HTERT RPE-1 (cell line): ENCODE data around the gene KLHL13.
"Not testable (repeated sequence)": the region's sequence is repeated elsewhere in the genome, so short reads cannot be mapped to it uniquely, and the experiment has no call there.

Experiments used
- in situ Hi-C: fragments of 300-500 bp; cut with MboI; formaldehyde crosslinking; loops from 4 replicates; pipeline ENCODE4 v1.14.3; 2020; ENCODE audit warnings: low sequenced_read_pairs

KLHL13 gene

DNA sequence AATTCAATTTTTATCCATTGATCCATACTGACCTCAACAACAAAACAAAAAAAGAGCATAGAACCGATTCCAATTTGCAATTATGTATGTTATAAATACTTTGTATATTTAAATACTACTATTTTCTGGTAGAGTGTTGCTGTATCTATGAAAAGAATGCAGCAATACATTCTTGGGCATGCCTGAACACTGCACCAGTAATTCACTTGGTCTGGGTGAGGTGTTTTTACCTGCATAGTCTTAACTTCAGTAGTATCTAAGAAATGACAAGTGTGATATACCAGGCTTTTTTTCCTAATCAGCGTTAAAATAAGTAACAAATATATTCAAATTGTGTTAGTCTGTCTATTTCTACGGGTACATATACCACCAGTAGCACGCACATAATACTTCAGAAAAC is 120.2 kb downstream of the KLHL13 start:
- in situ Hi-C loops = no loop called here

DNA sequence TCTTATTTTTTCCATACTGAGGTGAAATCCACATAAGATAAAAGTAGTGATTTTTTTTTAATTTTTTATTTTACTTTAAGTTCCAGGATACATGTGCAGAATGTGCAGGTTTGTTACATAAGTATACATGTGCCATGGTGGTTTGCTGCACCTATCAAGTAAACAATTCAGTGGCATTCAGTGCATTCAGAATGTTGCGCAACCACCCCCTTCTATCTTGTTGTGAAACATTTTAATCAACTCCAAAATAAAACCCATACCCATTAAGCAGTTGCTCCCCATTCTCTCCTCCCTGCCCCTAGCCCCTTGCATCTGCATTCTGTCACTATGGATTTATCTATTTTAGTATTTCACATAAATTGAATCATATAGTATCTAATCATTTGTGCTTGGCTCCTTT is 121.2 kb downstream of the KLHL13 start:
- in situ Hi-C loops = no loop called here

DNA sequence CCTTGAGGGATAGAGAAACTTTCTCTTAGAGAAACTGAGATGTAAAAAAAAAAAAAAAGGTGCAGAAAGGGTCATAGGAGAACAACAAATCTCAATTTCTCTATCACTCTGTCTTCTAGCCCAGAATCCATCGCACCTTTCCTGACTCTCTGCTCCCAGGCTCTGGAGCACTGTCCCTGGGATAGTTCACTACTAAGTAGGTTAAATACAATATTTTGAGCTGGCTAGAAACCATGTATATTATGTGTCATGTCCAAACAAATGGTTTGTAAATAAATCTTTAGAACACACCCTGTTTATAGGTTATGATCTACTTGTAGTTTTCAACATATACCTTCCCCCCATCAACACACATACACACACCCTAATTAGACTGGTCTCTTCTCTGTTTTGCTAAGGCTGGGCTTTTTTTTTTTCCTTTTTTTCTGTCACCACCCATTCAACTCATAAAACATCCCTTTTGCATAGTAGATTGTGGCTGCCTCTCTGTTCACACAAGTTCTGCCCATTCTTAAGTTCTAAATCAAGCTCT is 124.4 kb downstream of the KLHL13 start:
- in situ Hi-C loops = no loop called here

DNA sequence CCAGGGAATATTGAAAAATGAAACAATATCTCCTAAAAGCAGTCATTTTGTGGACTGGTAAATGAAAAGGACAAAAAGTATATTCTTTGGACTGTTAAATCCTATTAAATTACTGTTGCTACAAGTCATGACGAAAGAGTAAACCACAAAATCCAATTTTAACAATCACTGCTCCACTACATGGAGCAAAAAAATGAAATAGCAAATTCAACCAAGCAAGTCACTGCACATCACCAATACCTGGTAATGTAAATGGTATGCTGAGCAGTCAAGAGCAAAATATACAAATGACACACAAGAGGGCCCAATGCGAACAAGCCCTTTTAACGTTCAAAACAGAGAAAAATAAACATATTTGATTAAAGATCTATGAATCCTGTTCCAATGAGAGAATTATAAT is 126.2 kb downstream of the KLHL13 start:
- in situ Hi-C loops = no loop called here

DNA sequence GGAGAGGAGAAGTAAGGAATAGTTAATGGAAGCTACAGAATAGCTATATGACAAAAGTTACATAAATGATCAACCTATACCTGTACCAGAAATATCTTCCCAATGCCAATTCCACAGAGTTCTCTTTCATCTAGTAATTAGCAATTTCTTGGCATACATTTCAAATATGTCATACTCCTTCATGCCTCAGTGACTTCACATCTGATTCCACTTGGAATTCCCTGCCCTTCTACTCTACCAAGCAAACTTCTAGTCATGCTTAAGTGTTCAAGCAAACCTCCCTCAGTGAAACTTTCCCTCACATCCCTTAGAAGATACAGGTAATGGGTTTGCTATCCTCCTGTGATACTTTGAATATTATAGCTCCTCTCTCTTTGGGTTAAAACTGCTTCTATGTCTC is 127.1 kb downstream of the KLHL13 start:
- in situ Hi-C loops = no loop called here

DNA sequence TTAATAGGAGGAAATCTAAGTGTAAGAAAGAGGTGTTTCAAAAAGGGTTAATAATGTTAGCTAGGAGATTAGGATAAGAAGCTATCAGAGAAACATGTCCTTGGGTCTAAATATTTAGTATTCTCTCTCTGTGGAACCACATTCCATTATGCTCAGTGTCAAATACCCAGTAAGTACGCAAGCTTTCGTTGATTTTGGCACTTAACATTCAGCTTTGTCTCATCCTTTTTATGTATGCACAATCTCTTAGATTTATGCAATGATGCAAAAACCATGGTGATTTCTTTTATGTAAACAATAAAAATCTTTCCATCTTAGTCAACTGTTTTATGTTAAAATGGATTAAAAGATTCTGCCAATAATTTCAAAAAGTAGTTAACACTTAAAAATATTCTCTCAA is 129.2 kb downstream of the KLHL13 start:
- in situ Hi-C loops = no loop called here

DNA sequence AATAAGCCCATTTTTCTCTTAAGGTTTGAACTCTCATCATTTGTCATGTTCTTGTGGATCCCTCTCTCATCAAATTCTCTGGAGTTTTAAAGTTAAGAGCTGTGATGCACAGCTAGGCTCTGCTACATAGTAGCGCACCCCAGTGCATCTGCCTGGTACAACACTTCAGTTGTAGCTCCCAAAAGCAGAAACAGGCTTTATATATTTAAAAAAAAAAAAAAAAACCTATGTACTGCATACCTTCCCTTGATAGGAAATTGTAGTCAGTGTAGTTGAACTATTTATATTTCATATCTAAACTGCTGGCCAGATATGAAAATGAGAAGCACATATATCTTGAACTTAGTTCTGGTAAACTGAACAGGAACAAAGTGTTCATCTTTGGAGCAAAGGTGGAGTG is 131.4 kb downstream of the KLHL13 start:
- in situ Hi-C loops = no loop called here

DNA sequence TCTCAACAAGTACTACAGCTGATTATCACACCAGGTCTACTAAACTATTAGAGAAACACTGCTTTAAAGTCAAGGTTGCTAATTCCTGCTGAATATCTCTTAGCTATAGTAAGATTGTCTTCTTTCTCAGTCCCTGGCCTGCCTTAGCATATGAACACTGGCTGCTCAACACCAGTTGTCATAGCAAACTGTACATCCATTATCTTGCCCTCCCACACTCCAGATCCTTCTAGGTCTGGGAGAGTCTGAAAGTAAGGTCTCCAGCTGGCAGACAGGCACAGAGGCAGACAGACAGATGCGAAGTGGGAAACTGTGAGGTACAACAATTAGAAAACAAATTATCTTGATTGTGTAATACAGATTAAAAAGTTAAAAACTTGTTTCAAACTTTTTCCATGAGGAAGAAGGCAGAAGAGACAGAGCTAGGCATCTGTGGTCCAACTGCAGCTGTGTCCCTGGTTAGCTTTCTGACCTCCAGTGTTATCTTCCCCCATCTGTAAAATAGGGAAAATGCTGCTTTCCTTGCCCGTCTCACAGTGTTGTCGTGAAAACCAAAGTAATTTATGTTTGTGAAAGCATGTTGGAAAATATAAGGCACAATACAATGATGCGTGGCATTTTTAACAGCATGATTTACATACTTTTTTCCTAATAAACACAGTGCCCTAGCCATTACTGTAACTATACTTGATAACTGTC is 133.8 kb downstream of the KLHL13 start:
- in situ Hi-C loops = no loop called here

DNA sequence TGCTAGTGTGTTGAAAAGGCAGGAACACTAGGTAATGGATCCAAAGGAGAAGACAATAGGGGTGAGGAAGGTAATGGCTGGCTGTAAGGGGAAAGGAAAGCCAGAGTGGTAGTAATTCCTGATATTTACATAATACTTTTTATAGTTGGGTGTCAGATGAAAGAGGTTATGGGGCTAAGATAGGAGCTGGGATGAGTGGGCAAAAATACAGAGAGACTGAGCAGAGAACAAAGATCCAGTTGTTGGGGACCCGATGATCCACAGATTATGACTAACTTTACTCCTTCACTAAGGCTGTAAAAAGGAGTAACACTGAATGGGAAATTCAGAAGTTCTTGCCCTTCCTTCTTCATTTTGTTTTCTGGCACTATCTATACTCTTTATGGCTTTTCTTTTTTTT is 138.2 kb downstream of the KLHL13 start:
- in situ Hi-C loops = no loop called here

DNA sequence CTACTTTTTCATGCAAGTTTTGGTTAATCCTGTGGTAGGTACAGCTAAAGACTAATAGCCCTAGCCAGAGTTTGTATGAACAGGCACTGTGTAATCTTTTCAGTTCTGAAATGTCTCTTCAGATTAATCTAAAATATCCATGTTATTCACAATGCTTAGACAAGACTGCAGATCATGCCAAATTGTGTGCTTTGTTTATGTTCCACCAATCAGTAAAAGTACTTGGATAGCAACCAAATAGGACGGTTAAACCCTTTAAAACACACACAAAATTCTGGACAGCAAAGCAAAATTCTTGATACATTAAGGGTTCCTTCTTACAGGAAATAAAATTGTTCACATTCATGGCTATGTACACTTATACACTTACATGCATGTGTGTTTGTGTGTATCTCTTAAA is 139.1 kb downstream of the KLHL13 start:
- in situ Hi-C loops = no loop called here

DNA sequence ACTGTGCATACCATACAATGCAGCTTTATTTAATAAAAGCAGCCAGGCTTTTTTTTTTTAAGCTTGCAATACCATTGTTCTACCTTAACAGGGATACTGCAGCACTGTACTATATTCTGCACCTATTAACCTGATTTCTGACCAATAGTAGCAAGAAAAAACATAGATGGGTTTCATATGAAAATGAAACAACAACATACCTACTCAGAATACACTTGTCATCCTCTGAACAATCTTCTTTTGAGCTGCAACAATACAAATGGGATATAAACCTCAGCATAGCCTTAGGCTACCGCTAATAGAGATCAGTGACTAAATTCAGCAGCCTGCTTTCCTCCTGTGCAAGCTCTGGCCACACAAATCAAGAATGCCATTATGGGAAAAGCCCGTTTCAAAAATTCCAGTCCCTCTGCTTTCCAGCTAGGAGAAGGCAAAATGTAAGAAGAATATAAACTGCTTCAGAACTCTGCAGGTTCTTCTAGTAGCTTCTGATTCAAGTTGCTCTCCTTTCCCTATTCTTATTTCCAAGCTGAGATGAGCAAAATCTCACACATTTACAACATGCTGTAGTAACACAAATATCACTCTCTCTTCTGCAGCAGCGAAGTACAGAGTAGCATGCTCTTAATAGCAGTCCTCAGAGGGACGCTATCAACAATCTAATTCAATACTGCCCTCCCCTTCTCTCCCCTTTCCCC is 143.4 kb downstream of the KLHL13 start:
- in situ Hi-C loops = no loop called here

DNA sequence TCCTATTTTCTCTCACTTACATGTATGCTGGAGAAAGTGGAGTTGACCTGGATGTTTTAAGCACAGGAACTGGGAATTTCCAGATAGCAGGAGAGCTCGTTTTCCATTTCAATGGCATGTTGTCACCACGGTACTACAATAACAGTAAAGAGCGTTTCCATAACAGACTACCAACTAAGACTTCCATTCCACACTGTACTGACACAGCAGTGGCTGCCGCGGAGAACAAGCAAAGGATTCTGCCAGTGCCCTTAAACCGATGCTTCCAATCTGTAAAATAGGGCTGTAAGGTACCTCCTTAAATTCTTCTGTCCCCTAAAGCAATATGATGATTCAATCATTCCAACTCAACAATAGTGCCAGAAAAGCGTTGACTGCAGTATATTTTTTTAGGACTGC is 143.9 kb downstream of the KLHL13 start:
- in situ Hi-C loops = no loop called here

DNA sequence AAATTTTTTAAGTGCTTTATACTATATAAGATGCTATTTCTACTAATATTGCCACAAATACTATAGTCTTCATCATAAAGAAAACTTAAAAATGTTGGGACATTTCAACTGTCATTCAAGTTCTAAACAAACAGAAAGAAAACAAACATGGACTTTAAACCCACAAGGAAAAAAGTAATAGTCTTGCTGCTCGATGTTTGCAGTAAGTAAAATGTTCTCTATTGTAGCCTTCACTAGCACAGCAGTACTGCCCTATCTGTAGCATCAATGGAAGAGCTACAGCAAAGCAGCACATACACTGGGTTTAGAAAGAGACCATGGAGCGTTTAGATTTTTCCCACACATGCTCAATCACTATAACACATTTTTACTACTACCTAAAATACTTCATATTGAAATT is 146.8 kb downstream of the KLHL13 start:
- in situ Hi-C loops = no loop called here

DNA sequence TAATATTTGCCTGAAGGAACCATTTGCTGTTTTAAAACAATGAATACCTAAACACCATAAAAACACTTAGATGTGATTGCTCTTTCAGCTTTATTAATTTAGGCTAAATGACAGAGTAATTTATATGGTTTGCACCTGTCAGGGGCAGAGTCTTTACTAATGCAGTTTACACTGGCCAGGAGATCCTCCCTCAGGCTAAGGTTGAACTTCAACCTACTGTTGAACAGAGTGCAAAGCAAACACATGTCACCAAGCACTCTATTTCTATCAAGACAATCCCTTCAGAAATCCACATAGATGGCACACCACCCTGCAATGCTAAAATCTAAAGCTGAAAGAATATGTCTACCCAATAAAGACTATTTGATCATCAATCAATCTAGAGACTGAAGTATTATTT is 147.3 kb downstream of the KLHL13 start:
- in situ Hi-C loops = no loop called here

DNA sequence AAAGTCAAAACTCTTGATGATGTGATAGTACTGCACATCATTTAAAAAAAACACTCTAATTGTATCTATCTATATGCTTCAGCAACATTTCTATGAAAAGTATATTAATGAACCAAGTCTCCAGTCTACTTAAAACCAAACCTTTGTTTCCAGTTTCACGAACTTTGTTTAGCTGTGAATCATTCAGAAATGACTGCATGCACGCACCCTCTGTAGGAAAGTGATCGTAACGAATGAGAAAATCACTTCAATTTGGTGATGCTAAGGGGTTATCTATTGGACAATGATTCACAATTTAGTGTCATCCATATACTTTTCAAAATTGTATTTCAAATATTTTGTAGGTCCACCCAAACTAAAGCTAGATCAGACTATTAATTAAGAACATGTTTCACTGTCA is 157.6 kb downstream of the KLHL13 start:
- in situ Hi-C loops = no loop called here

DNA sequence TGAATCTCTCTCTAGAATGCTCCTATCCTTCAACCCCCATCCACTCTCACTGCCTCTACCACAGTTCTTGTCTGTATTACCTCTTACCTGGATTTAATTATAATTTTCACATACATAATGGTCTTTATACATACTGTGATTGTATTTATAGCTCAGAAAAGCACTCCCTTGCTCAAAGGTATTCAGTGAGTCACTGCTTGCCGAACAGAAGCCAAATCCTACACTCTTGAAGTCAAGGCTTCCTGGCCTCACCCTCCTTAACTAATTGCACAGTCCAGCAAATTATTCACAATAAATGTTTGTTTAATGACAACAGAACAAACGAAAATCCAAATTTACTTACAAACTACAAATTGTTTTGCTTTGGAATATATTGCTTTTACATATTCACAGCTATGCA is 159.5 kb downstream of the KLHL13 start:
- in situ Hi-C loops = no loop called here

DNA sequence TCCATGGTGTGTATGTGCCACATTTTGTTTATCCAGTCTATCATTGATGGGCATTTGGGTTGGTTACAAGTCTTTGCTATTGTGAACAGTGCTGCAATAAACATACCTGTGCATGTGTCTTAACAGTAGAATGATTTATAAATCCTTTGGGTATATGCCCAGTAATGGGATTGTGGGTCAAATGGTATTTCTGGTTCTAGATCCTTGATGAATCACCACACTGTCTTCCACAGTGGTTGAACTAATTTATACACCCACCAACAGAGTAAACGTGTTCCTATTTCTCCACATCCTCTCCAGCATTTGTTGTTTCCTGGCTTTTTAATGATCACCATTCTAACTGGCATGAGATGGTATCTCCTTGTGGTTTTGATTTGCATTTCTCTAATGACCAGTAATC is 177.3 kb downstream of the KLHL13 start:
- in situ Hi-C loops = not testable (repeated sequence)

DNA sequence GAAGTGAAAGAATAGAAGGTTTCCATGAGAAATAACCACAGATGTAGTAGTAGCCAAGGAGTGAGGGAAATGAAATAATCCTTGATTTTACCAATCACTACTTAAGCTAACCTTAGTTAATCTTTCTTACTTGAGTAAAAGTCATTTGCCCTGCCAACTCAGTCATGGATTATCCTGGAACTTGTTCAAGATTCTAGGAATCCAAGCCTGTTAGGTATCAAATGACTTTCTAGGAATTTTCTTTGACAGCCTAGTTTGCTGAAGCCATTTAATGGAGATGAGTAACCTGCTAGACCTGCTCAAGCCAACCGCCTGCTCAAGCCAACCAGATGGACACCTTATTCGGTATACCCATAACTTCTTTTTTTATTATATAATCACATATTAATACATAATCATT is 180.5 kb downstream of the KLHL13 start:
- in situ Hi-C loops = no loop called here

DNA sequence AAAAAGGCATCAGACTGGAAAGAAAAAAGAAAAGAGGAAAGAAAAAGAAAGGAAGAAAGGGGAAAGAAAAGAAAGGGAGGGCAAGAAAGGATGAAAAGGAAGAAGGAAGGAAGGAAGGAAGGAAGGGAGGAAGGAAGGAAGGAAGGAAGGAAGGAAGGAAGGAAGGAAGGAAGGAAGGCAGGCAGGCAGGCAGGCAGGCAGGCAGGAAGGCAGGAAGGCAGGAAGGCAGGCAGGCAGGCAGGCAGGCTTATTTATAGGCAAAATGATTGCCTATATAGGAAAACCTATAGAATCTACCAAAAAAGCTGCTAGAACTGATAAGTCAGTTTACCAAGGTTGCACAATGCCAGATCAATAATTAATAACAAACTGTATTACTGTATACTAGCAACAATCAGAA is 186.5 kb downstream of the KLHL13 start:
- in situ Hi-C loops = not testable (repeated sequence)

DNA sequence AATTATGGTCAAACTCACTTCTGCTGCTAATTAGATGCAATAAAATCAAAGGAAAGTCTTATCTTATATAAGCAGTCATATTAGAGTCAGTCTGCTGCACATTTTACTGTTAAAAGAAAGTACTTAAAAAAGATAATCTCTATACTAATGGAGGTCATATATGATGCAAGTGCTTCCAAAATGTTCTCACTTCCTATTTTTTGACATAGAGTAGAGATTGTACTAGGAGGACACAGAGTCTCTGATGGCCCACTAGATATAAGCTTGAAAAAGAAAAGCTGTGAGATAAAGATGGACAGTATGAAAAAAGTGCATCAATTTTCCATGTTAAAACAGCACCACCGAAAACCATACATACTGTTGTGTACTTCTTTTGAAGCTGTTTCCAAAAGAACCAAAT is 196.9 kb downstream of the KLHL13 start:
- in situ Hi-C loops = no loop called here

DNA sequence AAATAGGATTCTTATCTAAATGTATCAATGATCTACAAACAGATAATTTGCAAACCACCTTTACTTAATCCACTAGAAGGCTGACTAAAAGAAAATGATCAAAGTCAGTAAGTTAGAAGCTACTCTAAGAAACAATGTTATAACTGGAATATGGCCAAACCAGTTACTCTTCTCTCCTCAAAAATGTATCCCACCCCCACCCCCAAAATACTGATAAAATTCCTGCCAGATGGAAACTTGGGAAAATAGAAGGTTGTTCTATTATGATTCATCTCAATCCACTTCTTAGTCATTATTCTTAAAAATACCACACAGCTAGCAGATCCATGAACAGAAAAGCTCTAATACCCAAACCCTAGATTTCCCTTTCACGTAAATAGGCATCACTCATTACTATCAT is 206.4 kb downstream of the KLHL13 start:
- in situ Hi-C loops = no loop called here

DNA sequence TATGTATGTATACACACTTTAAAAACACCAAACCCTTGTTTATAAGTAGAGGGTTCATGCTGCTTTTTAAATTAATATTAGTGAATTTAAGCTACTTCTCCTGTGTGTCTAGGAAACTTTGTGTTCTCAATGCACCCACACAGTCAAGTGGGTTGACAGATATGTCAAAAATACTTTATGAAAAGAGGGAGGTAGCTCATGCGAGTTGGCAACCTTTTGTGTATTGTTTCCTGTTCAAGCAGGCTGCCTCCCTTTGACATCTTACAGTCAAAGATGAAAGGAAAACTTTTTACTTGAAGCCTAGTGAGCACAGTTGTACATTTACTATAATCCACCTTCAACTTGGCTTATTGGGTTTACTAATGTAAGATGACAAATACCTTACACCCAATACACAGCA is 218.4 kb downstream of the KLHL13 start:
- in situ Hi-C loops = no loop called here

DNA sequence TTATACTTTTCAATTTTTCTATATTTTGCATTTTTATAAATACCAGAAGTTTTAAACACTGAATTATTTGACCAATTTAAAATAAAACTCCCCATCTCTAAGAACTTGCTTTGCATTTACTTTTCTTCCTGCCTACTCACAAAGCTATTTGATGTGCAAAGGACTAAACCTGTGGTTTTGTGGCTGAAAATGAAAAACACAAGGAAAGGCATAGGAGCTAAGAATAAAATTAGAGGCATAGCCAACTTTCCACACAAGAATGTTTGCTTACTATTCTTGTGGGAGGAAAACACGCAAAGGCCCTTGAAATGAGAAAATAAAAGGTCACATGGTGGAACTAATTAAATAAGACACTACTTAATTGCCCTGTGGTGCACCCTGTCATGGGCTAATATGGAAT is 221.2 kb downstream of the KLHL13 start:
- in situ Hi-C loops = no loop called here
